Measurements from ENCODE around the gene KIAA0586. TPM values are rescaled to one million over a fixed set of nuclear protein-coding genes. Genes with fewer than 3 reads are reported as not detected.
"Not testable (repeated sequence)": the region's sequence is repeated elsewhere in the genome, so short reads cannot be mapped to it uniquely, and the experiment has no call there.

KIAA0586 gene
- total RNA-seq, 1 donor from 2014 or later = 27.8 TPM

- TF ChIP-seq CTCF (IDR thresholded peaks at IDR 0.05; ENCODE audit: partially characterized antibody, unreplicated experiment) = no peak
- Mint-ChIP-seq H3K4me3 (ENCODE audit: unreplicated experiment) (no peak overlapping the region), H3K27me3 (ENCODE audit: unreplicated experiment) (no peaks in the 10 kb centered on the region), H3K9me3 (ENCODE audit: unreplicated experiment) (no peaks in the 10 kb centered on the region), H3K4me1 (ENCODE audit: low read depth, unreplicated experiment) (no peaks in the 10 kb centered on the region), H3K36me3 (ENCODE audit: unreplicated experiment) (peaks cover 22% of the 10 kb centered on the region), H3K27ac (ENCODE audit: unreplicated experiment) (no peak overlapping the region)
- DNase-seq = no peak
Observed at GRCh38 chr14:58517592-58517991, 90.1 kb downstream of the KIAA0586 start.

GRCh38 chr14:58525691-58526090 lies 98.2 kb downstream of the KIAA0586 start:
- peaks cover 13% of the 10 kb centered on the region for H3K9me3 Mint-ChIP-seq (ENCODE audit: unreplicated experiment)
- DNase-seq; H3K4me1 Mint-ChIP-seq (ENCODE audit: low read depth, unreplicated experiment); H3K4me3 Mint-ChIP-seq (ENCODE audit: unreplicated experiment); H3K27me3 Mint-ChIP-seq (ENCODE audit: unreplicated experiment); H3K27ac Mint-ChIP-seq (ENCODE audit: unreplicated experiment): not testable (repeated sequence)
- H3K36me3 Mint-ChIP-seq (ENCODE audit: unreplicated experiment) = peaks cover 50% of the 10 kb centered on the region

GRCh38 chr14:58533446-58533845 lies 105.9 kb downstream of the KIAA0586 start:
- peaks cover 5% of the 10 kb centered on the region for H3K9me3 Mint-ChIP-seq (ENCODE audit: unreplicated experiment)
- H3K36me3 Mint-ChIP-seq (ENCODE audit: unreplicated experiment) = peaks cover 11% of the 10 kb centered on the region
- TF ChIP-seq CTCF (IDR thresholded peaks at IDR 0.05; ENCODE audit: partially characterized antibody, unreplicated experiment) = no peak
- H3K27me3 Mint-ChIP-seq (ENCODE audit: unreplicated experiment) = peaks cover 4% of the 10 kb centered on the region
- no peak overlapping the region for H3K27ac Mint-ChIP-seq (ENCODE audit: unreplicated experiment)
- H3K4me3 Mint-ChIP-seq (ENCODE audit: unreplicated experiment) = no peak overlapping the region
- H3K4me1 Mint-ChIP-seq (ENCODE audit: low read depth, unreplicated experiment) = peaks cover 9% of the 10 kb centered on the region
- DNase-seq = peak; percentile 17

GRCh38 chr14:58535044-58535443 lies 107.5 kb downstream of the KIAA0586 start:
- Mint-ChIP-seq H3K9me3 (ENCODE audit: unreplicated experiment) (peaks cover 1% of the 10 kb centered on the region), H3K27ac (ENCODE audit: unreplicated experiment) (no peak overlapping the region), H3K4me1 (ENCODE audit: low read depth, unreplicated experiment) (peaks cover 9% of the 10 kb centered on the region), H3K27me3 (ENCODE audit: unreplicated experiment) (peaks cover 1% of the 10 kb centered on the region), H3K4me3 (ENCODE audit: unreplicated experiment) (no peak overlapping the region), H3K36me3 (ENCODE audit: unreplicated experiment) (no peaks in the 10 kb centered on the region)
- no peak for DNase-seq
- no peak for TF ChIP-seq CTCF (IDR thresholded peaks at IDR 0.05; ENCODE audit: partially characterized antibody, unreplicated experiment)

GRCh38 chr14:58537004-58537403 lies 109.5 kb downstream of the KIAA0586 start:
- Mint-ChIP-seq H3K9me3 (ENCODE audit: unreplicated experiment) (peaks cover 1% of the 10 kb centered on the region), H3K4me1 (ENCODE audit: low read depth, unreplicated experiment) (peaks cover 14% of the 10 kb centered on the region), H3K36me3 (ENCODE audit: unreplicated experiment) (no peaks in the 10 kb centered on the region), H3K27ac (ENCODE audit: unreplicated experiment) (no peak overlapping the region), H3K4me3 (ENCODE audit: unreplicated experiment) (no peak overlapping the region), H3K27me3 (ENCODE audit: unreplicated experiment) (no peaks in the 10 kb centered on the region)
- TF ChIP-seq CTCF (IDR thresholded peaks at IDR 0.05; ENCODE audit: partially characterized antibody, unreplicated experiment) = no peak
- no peak for DNase-seq
